GM10266 (cell line): ENCODE results near the gene TMEM150C.

Experiments
- DNase-seq: peaks from one replicate; pipeline ENCODE4 v3.0.0; 2012; ENCODE audit errors: extremely low spot score
- TF ChIP-seq, protein P1 (sequence below): IDR thresholded peaks from 2 replicates; pipeline ENCODE4 v1.5.1; 2012; ENCODE audit warnings: mild to moderate bottlenecking, low read depth; ENCODE audit not compliant: control insufficient read depth, insufficient read depth; ENCODE audit errors: missing control alignments

TMEM150C gene

GRCh38 chr4:82594456-82594855 lies 32.7 kb upstream of the TMEM150C start:
- no peak for DNase-seq
- TF ChIP-seq, protein P1, sequence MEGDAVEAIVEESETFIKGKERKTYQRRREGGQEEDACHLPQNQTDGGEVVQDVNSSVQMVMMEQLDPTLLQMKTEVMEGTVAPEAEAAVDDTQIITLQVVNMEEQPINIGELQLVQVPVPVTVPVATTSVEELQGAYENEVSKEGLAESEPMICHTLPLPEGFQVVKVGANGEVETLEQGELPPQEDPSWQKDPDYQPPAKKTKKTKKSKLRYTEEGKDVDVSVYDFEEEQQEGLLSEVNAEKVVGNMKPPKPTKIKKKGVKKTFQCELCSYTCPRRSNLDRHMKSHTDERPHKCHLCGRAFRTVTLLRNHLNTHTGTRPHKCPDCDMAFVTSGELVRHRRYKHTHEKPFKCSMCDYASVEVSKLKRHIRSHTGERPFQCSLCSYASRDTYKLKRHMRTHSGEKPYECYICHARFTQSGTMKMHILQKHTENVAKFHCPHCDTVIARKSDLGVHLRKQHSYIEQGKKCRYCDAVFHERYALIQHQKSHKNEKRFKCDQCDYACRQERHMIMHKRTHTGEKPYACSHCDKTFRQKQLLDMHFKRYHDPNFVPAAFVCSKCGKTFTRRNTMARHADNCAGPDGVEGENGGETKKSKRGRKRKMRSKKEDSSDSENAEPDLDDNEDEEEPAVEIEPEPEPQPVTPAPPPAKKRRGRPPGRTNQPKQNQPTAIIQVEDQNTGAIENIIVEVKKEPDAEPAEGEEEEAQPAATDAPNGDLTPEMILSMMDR, result no peak

GRCh38 chr4:82593411-82593810 lies 31.6 kb upstream of the TMEM150C start:
- TF ChIP-seq, protein P1, result no peak
- DNase-seq, result no peak

DNA sequence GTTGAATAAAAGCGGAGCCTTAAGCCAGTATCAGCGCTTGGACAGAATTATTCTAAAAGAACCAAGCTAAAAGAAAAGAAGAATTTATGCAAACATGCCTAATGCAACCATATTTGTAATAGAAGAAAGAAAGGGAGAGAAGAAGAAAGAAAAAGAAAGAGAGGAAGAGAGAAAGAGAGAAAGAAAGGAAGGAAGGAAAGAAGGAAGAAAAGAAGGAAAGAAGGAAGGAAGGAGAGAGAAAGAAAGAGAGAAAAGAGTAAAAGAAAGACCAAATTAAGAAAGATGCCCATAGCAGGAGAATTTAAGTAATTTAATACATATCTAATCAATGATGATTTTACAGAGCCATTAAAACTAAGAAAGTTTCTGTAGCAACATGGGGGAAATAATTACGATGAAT lies 30.9 kb upstream of the TMEM150C start:
- DNase-seq, result no peak

GRCh38 chr4:82591592-82591991 lies 29.8 kb upstream of the TMEM150C start:
- no peak for DNase-seq
- TF ChIP-seq, protein P1, result no peak

More for the DNA sequence above, 30.9 kb upstream of the TMEM150C start:
- TF ChIP-seq, protein P1, result no peak

DNA sequence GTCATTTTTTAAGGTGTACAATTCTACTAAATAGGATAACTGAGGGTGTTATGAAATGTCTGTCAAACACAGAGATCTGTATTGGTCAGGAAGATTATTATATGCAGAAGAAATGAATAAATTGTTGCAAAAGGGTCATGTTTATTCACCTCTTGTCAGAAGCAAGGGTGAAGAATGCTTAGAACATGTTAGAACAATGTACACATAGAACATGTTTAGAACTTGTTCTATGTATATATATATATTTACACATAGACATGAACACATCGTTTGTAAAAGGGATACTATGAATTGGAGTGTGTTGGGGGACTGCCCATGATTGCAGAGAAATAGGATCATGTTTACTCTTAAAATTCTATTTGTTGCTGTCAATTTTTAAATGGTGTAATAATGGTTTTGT lies 28.0 kb upstream of the TMEM150C start:
- no peak for DNase-seq
- TF ChIP-seq, protein P1, result no peak

DNA sequence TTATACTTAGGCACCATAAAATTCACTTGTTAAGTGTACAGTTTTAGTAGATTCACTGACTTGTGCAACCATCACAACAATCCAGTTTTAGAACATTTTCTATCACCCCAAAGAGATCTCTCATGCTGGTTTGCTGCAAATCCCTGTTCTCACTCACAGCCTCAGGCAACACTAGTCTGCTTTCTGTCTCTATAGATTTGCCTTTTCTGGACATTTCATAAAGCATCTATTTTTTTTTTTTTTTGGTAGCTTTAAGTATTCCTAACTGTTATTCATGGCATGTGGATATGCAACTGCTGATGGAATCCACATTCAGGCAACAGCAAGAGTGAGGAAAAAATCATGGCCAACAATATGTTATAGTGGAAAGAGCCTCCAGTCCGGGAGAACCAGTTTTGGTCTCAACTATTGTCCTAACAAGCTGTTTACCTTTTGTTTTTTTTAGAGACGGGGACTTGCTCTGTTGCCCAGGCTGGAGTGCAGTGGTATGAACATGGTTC lies 27.0 kb upstream of the TMEM150C start:
- TF ChIP-seq, protein P1, result no peak
- no peak for DNase-seq

- DNase-seq, result no peak
- TF ChIP-seq, protein P1, result no peak
These were observed 26.2 kb upstream of the TMEM150C start for GRCh38 chr4:82587826-82588540.
